Astrocyte (in vitro differentiated cells and primary cell): ENCODE measurements around the gene SLC25A40. TPM values are rescaled to one million over a fixed set of nuclear protein-coding genes. Genes with fewer than 3 reads are reported as not detected.

Experiments
- DNase-seq: peaks from one replicate; pipeline ENCODE4 v3.0.0-alpha.2; 2010; ENCODE audit warnings: low read depth
- FAIRE-seq: peaks from 2 replicates; lab custom pipeline; 2011; peaks lifted over from hg19 to GRCh38; lab: Jason Lieb, UNC
- H2AFZ ChIP-seq: 2 replicates; pipeline ENCODE4 v1.6.0; 2012; ENCODE audit warnings: low read depth, low read length, inconsistent platforms
- H3K27ac ChIP-seq: 2 replicates; pipeline ENCODE4 v1.5.1; 2011; ENCODE audit warnings: low read depth, low read length, inconsistent platforms
- H3K27me3 ChIP-seq: 2 replicates; pipeline ENCODE4 v1.6.0; 2011; ENCODE audit warnings: low read length, inconsistent platforms; ENCODE audit not compliant: insufficient read depth
- H3K36me3 ChIP-seq: 2 replicates; pipeline ENCODE4 v1.5.1; 2011; ENCODE audit warnings: low read length, inconsistent platforms; ENCODE audit not compliant: insufficient read depth
- H3K4me1 ChIP-seq: 2 replicates; pipeline ENCODE4 v1.5.1; 2011; ENCODE audit warnings: low read length, inconsistent platforms; ENCODE audit not compliant: insufficient read depth
- H3K4me2 ChIP-seq: 2 replicates; pipeline ENCODE4 v1.6.0; 2012; ENCODE audit warnings: low read length, inconsistent platforms
- H3K4me3 ChIP-seq: 2 replicates; pipeline ENCODE4 v1.5.1; 2011; ENCODE audit warnings: low read depth, mild to moderate bottlenecking, low read length, inconsistent platforms; ENCODE audit not compliant: insufficient read depth
- H3K79me2 ChIP-seq: 2 replicates; pipeline ENCODE4 v1.6.0; 2012; ENCODE audit warnings: mild to moderate bottlenecking, low read length, inconsistent platforms; ENCODE audit not compliant: insufficient read depth
- H3K9ac ChIP-seq: 2 replicates; pipeline ENCODE4 v1.6.0; 2012; ENCODE audit warnings: mild to moderate bottlenecking, low read length, inconsistent platforms
- H3K9me3 ChIP-seq: 2 replicates; pipeline ENCODE4 v1.5.1; 2012; ENCODE audit warnings: low read depth, mild to moderate bottlenecking, low read length, inconsistent platforms; ENCODE audit not compliant: insufficient read depth
- H4K20me1 ChIP-seq: 2 replicates; pipeline ENCODE4 v1.6.0; 2012; ENCODE audit warnings: low read length, inconsistent platforms; ENCODE audit not compliant: insufficient read depth
- H3K27ac Mint-ChIP-seq: one replicate; pipeline ENCODE4 v1.8.0; 2021; ENCODE audit warnings: mild to moderate bottlenecking, mixed read lengths; ENCODE audit not compliant: unreplicated experiment
- H3K27me3 Mint-ChIP-seq: one replicate; pipeline ENCODE4 v1.8.0; 2021; ENCODE audit warnings: low read depth, mixed read lengths; ENCODE audit not compliant: unreplicated experiment
- H3K36me3 Mint-ChIP-seq: one replicate; pipeline ENCODE4 v1.8.0; 2021; ENCODE audit warnings: low read depth, mixed read lengths; ENCODE audit not compliant: unreplicated experiment
- H3K4me1 Mint-ChIP-seq: one replicate; pipeline ENCODE4 v1.8.0; 2021; ENCODE audit warnings: low read depth, mixed read lengths; ENCODE audit not compliant: unreplicated experiment
- H3K4me3 Mint-ChIP-seq: one replicate; pipeline ENCODE4 v1.8.0; 2021; ENCODE audit warnings: mild to moderate bottlenecking, moderate library complexity, mixed read lengths; ENCODE audit not compliant: unreplicated experiment
- H3K9me3 Mint-ChIP-seq: one replicate; pipeline ENCODE4 v1.8.0; 2021; ENCODE audit warnings: mild to moderate bottlenecking, mixed read lengths; ENCODE audit not compliant: unreplicated experiment
- CTCF ChIP-seq: IDR thresholded peaks from 2 replicates; pipeline ENCODE4 v1.5.1; 2011; ENCODE audit warnings: low read depth, mild to moderate bottlenecking, inconsistent platforms, low read length, moderate library complexity; ENCODE audit not compliant: insufficient read depth
- EZH2 ChIP-seq: IDR thresholded peaks from 2 replicates; pipeline ENCODE4 v1.6.1; 2012; ENCODE audit warnings: mild to moderate bottlenecking, low read length, inconsistent platforms; ENCODE audit not compliant: insufficient read depth
- total RNA-seq: library from RNA; stranded (reverse); gene quantifications from 2 replicates; pipeline ENCODE4 v1.2.1, GENCODE V29; 2021

Gene SLC25A40
- total RNA-seq, 1 donor from 2014 or later = 6.3 TPM

- no peaks in the 10 kb centered on the region for H3K36me3 Mint-ChIP-seq
- no peak for FAIRE-seq
Measured at GRCh38 chr7:87886875-87887274, 10.7 kb upstream of the SLC25A40 start.

GRCh38 chr7:87885018-87885417 lies 8.9 kb upstream of the SLC25A40 start:
- no peak overlapping the region for H3K27ac ChIP-seq
- no peaks in the 10 kb centered on the region for H3K36me3 Mint-ChIP-seq

More at GRCh38 chr7:87886875-87887274, 10.7 kb upstream of the SLC25A40 start:
- Mint-ChIP-seq H3K4me1 (no peaks in the 10 kb centered on the region), H3K27ac (no peak overlapping the region), H3K27me3 (no peaks in the 10 kb centered on the region), H3K4me3 (no peak overlapping the region), H3K9me3 (no peaks in the 10 kb centered on the region)
- Histone ChIP-seq H3K4me2 (no peak overlapping the region), H3K9ac (no peak overlapping the region), H3K36me3 (no peaks in the 10 kb centered on the region), H3K79me2 (peaks cover 49% of the 10 kb centered on the region), H3K27me3 (no peaks in the 10 kb centered on the region), H3K9me3 (no peaks in the 10 kb centered on the region), H3K4me1 (no peaks in the 10 kb centered on the region), H3K4me3 (no peak overlapping the region), H4K20me1 (no peaks in the 10 kb centered on the region), H3K27ac (no peak overlapping the region), H2AFZ (no peak overlapping the region)
- peak; percentile 33 for TF ChIP-seq CTCF
- no peak for TF ChIP-seq EZH2
- peak; percentile 18 for DNase-seq

GRCh38 chr7:87882151-87882937 lies 6.2 kb upstream of the SLC25A40 start:
- Mint-ChIP-seq H3K27me3 (no peaks in the 10 kb centered on the region), H3K9me3 (no peaks in the 10 kb centered on the region), H3K27ac (no peak overlapping the region), H3K36me3 (no peaks in the 10 kb centered on the region), H3K4me1 (peaks cover 8% of the 10 kb centered on the region), H3K4me3 (no peak overlapping the region)
- no peak for FAIRE-seq
- TF ChIP-seq CTCF (no peak), EZH2 (no peak)
- Histone ChIP-seq H3K27ac (no peak overlapping the region), H4K20me1 (no peaks in the 10 kb centered on the region), H2AFZ (no peak overlapping the region), H3K9me3 (no peaks in the 10 kb centered on the region), H3K79me2 (peaks cover 77% of the 10 kb centered on the region), H3K9ac (no peak overlapping the region), H3K27me3 (no peaks in the 10 kb centered on the region), H3K4me2 (no peak overlapping the region), H3K4me1 (no peaks in the 10 kb centered on the region), H3K4me3 (no peak overlapping the region), H3K36me3 (peaks cover 3% of the 10 kb centered on the region)
- DNase-seq = no peak

More at GRCh38 chr7:87885018-87885417, 8.9 kb upstream of the SLC25A40 start:
- DNase-seq (no peak), FAIRE-seq (no peak)
- H3K9ac ChIP-seq = no peak overlapping the region
- no peak overlapping the region for H3K4me2 ChIP-seq
- no peak for TF ChIP-seq EZH2
- no peaks in the 10 kb centered on the region for H3K27me3 ChIP-seq
- H3K79me2 ChIP-seq = peaks cover 54% of the 10 kb centered on the region
- Mint-ChIP-seq H3K27ac (no peak overlapping the region), H3K9me3 (no peaks in the 10 kb centered on the region), H3K4me1 (no peaks in the 10 kb centered on the region), H3K27me3 (no peaks in the 10 kb centered on the region), H3K4me3 (no peak overlapping the region)
- no peaks in the 10 kb centered on the region for H4K20me1 ChIP-seq
- no peaks in the 10 kb centered on the region for H3K4me1 ChIP-seq
- H3K36me3 ChIP-seq = peaks cover 3% of the 10 kb centered on the region
- H3K4me3 ChIP-seq = no peak overlapping the region
- no peaks in the 10 kb centered on the region for H3K9me3 ChIP-seq
- H2AFZ ChIP-seq = no peak overlapping the region
